UCSD-AML1 (cell line): ENCODE data around the gene FLYWCH1.

Experiments
- DNase-seq: peaks from one replicate; lab custom pipeline; 2025; ENCODE audit not compliant: unreplicated experiment; lab: John Stamatoyannopoulos, UW

The FLYWCH1 gene

GRCh38 chr16:2911638-2912329, at the start of gene FLYWCH1:
Gene FLYWCH1 (plus strand): TSS chr16:2911931. CDS start chr16:2929686, 17,755 bp downstream.
- peak; percentile 99 for DNase-seq

GRCh38 chr16:2865651-2866050, 46.1 kb upstream of the FLYWCH1 start:
- DNase-seq: no peak

- no peak for DNase-seq
These were observed 45.3 kb upstream of the FLYWCH1 start for GRCh38 chr16:2866431-2866830.

GRCh38 chr16:2867661-2867986, 44.1 kb upstream of the FLYWCH1 start:
- no peak for DNase-seq

GRCh38 chr16:2867987-2868789, 43.5 kb upstream of the FLYWCH1 start:
- peak; percentile 96 for DNase-seq

- no peak for DNase-seq
These were observed 39.8 kb upstream of the FLYWCH1 start for GRCh38 chr16:2871926-2872325.

GRCh38 chr16:2874032-2874911, 37.5 kb upstream of the FLYWCH1 start:
- DNase-seq: no peak

GRCh38 chr16:2874912-2875362, 36.8 kb upstream of the FLYWCH1 start:
- DNase-seq: peak; percentile 83

GRCh38 chr16:2879854-2880508, 31.8 kb upstream of the FLYWCH1 start:
- no peak for DNase-seq

GRCh38 chr16:2881783-2882649, 29.7 kb upstream of the FLYWCH1 start:
- DNase-seq: peak; percentile 53

- DNase-seq: peak; percentile 99
These were observed 28.9 kb upstream of the FLYWCH1 start, which contains the start of gene FLYWCH2 for GRCh38 chr16:2882650-2883457. Gene FLYWCH2 (plus strand): TSS chr16:2883215. CDS start chr16:2896450, 13,235 bp downstream.

GRCh38 chr16:2883458-2883908, 28.2 kb upstream of the FLYWCH1 start:
- no peak for DNase-seq

GRCh38 chr16:2884041-2884451, 27.7 kb upstream of the FLYWCH1 start:
- DNase-seq: no peak

GRCh38 chr16:2894231-2894630, 17.5 kb upstream of the FLYWCH1 start:
- DNase-seq: no peak

- no peak for DNase-seq
These were observed 15.9 kb upstream of the FLYWCH1 start for GRCh38 chr16:2895813-2896212.

GRCh38 chr16:2896480-2897010, 15.2 kb upstream of the FLYWCH1 start:
- DNase-seq: no peak

- no peak for DNase-seq
These were observed 14.6 kb upstream of the FLYWCH1 start for GRCh38 chr16:2897110-2897509.

- no peak for DNase-seq
These were observed 12.7 kb upstream of the FLYWCH1 start for GRCh38 chr16:2898831-2899563.
